Measurements from ENCODE around the gene SBF2.

DNA sequence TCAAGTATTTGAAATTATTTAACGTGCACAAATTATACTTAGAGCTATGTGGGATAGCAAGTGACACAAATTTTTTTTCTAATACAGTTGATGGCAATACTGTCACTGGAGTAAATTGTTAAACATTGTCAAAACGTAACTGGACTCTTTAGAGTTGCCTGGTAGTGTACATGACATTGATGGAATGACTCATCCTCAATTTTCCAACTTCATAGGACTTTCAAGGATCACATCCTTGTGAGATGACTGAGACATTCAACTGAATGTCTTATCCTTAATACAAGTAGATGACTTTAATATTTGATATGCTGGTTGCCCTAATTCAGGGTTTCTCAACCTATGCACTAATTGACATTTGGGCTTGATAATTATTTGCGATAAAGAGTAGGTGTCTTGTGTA lies 320.1 kb downstream of the SBF2 start:
- TF ChIP-seq POU2F2 (IDR thresholded peaks at IDR 0.05; ENCODE audit: low read depth, low read length) (no peak), POLR2AphosphoS5 (IDR thresholded peaks at IDR 0.05; ENCODE audit: low read depth, low read length) (no peak), POLR2A (IDR thresholded peaks at IDR 0.05; ENCODE audit: low read depth, low read length) (no peak), TAF1 (IDR thresholded peaks at IDR 0.05; ENCODE audit: low read depth, low read length) (no peak), SPI1 (IDR thresholded peaks at IDR 0.05; ENCODE audit: low read depth, low read length) (no peak), PAX5 (IDR thresholded peaks at IDR 0.05; ENCODE audit: insufficient read depth, low read length, severe bottlenecking) (no peak)
